Measurements from ENCODE around the gene GRIN2C. TPM values are rescaled to one million over a fixed set of nuclear protein-coding genes. Genes with fewer than 3 reads are reported as not detected.

The GRIN2C gene
- total RNA-seq, 1 experiment from 2014 or later, result 0.44 TPM

DNA sequence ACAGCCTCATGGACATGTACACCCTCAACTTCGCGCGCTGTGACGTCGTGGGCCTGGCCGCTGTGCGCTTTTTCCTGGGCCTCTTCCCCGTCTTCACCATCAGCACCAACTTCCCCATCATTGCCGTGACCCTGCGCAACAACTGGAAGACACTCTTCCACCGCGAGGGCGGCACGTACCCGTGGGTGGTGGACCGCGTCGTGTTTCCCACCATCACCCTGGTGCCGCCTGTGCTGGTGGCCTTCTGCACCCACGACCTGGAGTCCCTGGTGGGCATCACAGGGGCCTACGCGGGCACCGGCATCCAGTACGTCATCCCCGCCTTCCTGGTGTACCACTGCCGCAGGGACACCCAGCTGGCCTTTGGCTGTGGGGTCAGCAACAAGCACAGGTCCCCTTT, 23.5 kb downstream of the GRIN2C start:
- Histone ChIP-seq H3K56ac (ENCODE audit: insufficient read length, low read depth, low read length) (no peak overlapping the region), H2BK12ac (ENCODE audit: insufficient read length, low read depth, low read length) (no peak overlapping the region), H2AK5ac (ENCODE audit: insufficient read length, low read length) (no peak overlapping the region), H3K4ac (ENCODE audit: low read depth, low read length) (no peak overlapping the region), H3K79me1 (ENCODE audit: insufficient read depth, low read depth, low read length, poor library complexity, severe bottlenecking) (no peaks in the 10 kb centered on the region), H2BK15ac (ENCODE audit: low read depth, low read length) (no peak overlapping the region), H3K27me3 (ENCODE audit: insufficient read depth, low read length) (no peaks in the 10 kb centered on the region), H2BK20ac (ENCODE audit: low read depth, low read length, poor library complexity, severe bottlenecking) (no peak overlapping the region), H3K9me3 (ENCODE audit: control insufficient read depth, low read depth, low read length) (no peaks in the 10 kb centered on the region), H3K79me2 (ENCODE audit: insufficient read depth, low read length) (no peaks in the 10 kb centered on the region), H2BK120ac (ENCODE audit: low read depth, low read length, poor library complexity, severe bottlenecking) (no peak overlapping the region), H3K4me2 (ENCODE audit: insufficient read depth, insufficient read length, low read length) (no peak overlapping the region), H4K8ac (replicated peaks; ENCODE audit: insufficient read length, low read depth, low read length) (no peak overlapping the region), H3T11ph (ENCODE audit: low read length) (no peak overlapping the region), H3K23me2 (ENCODE audit: insufficient read length, low read depth, low read length, poor library complexity, severe bottlenecking) (no peaks in the 10 kb centered on the region), H2AFZ (ENCODE audit: low read length) (no peak overlapping the region), H4K91ac (ENCODE audit: insufficient read length, low read depth, low read length) (no peak overlapping the region), H3K18ac (ENCODE audit: insufficient read length, low read depth, low read length) (no peak overlapping the region), H3K27ac (ENCODE audit: insufficient read length, low read depth, low read length) (no peak overlapping the region), H4K5ac (ENCODE audit: insufficient read length, low read depth, low read length) (no peak overlapping the region), H3K9ac (ENCODE audit: extremely low read depth, insufficient read length, low read length) (no peak overlapping the region), H3K14ac (ENCODE audit: insufficient read depth, low read length) (no peak overlapping the region), H4K20me1 (ENCODE audit: control insufficient read depth, insufficient read depth, insufficient read length) (no peaks in the 10 kb centered on the region), H3K23ac (ENCODE audit: insufficient read length, low read depth, low read length) (no peak overlapping the region), H3K4me1 (ENCODE audit: insufficient read depth, low read length) (peaks cover 2% of the 10 kb centered on the region; the same call in 1 of the 2 replicates), H2BK5ac (ENCODE audit: insufficient read length, low read length) (no peak overlapping the region)
- Mint-ChIP-seq H3K27ac (0 out of 7 replicates have a peak overlapping the region, but pooled peaks of 1 of the 3 experiments have one; percentile 23), H3K4me3 (peak overlapping the region in 1 of 2 experiments; percentile 7; a peak in 1 of 5 replicates), H3K4me1 (peaks cover 14 to 24% of the 10 kb centered on the region in 2 experiments), H3K9me3 (no peaks in the 10 kb centered on the region), H3K36me3 (ENCODE audit: insufficient read depth in 1 of 3, low read depth in 3 of 3) (peaks cover 7 to 18% (median 15%) of the 10 kb centered on the region in 3 experiments; a peak in 6 of 7 replicates), H3K27me3 (ENCODE audit: low read depth) (peaks cover 11% of the 10 kb centered on the region)
- DNase-seq, result no peak
- TF ChIP-seq, protein P1, sequence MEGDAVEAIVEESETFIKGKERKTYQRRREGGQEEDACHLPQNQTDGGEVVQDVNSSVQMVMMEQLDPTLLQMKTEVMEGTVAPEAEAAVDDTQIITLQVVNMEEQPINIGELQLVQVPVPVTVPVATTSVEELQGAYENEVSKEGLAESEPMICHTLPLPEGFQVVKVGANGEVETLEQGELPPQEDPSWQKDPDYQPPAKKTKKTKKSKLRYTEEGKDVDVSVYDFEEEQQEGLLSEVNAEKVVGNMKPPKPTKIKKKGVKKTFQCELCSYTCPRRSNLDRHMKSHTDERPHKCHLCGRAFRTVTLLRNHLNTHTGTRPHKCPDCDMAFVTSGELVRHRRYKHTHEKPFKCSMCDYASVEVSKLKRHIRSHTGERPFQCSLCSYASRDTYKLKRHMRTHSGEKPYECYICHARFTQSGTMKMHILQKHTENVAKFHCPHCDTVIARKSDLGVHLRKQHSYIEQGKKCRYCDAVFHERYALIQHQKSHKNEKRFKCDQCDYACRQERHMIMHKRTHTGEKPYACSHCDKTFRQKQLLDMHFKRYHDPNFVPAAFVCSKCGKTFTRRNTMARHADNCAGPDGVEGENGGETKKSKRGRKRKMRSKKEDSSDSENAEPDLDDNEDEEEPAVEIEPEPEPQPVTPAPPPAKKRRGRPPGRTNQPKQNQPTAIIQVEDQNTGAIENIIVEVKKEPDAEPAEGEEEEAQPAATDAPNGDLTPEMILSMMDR (conservative IDR thresholded peaks at IDR 0.05), result no peak
- WGBS (ENCODE audit: extremely low coverage, insufficient read length, low lambda C conversion rate), result no CpG with 5 or more reads among the region's 26 CpGs

All from H9 (cell line).